SW480 (cell line): Measurements from ENCODE around the gene SIX2.
"Not testable (repeated sequence)": the region's sequence is repeated elsewhere in the genome, so short reads cannot be mapped to it uniquely, and the experiment has no call there.

Source experiments
- DNase-seq: peaks from one replicate; pipeline ENCODE4 v3.0.0-alpha.2; 2016; ENCODE audit warnings: low spot score

The SIX2 gene

DNA sequence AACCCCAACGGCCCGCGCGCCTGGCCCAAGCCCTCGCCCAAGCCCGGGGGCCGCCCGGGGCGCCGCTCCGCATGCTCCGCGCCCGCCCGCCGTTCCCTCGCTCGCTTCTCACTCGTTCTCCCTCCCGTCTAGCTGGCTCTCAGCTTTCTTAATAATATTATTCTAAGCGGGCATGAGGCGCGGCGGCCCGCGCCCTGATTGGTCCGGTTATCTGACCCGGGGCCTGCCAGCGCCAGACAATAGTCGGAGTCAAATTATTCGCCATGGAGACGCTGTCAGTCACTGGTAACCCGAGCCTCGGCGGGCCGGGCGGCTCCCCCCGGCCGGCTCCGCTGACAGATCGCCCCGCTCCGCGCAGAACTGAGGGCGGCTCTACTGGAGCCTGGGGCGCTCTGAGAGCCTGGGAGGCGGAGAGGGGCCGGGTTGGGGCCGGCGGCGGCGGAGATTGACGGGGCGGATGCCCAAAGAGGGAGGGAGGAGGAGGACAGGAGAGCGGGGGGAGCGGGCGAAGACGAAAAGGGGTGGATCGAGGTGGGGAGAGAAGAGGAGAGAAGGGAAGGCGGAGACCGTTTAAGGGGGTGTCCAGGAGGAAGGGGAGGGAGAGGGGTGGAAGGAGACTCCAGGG is at the start of gene SIX2:
Gene SIX2, minus strand, starts transcription at position 150 of the 625 bp plus-strand sequence. CDS start 342 bp downstream, outside the sequence.
- DNase-seq = peak; percentile 96

DNA sequence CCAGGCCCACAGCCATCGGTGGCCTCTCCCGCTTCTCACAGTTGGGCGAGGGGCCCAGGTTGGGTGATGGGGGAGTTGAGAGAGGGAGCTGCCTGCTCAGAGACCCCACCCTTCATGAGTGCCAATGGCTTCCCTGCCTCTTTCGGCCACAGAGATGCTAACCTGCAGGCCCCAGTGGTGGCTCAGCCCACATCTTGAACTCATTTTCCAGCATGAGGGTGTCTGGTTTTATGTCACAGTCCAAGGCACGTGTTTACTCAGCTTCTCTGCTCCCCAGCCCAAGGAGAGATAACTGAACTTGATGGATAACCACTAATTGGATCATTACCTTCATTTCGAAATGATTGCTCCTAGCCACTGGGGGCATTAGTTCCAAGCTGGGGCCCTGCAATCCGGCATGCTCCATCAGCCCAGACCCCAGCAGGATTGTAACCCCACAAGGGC is 45.9 kb upstream of the SIX2 start:
- no peak for DNase-seq

DNA sequence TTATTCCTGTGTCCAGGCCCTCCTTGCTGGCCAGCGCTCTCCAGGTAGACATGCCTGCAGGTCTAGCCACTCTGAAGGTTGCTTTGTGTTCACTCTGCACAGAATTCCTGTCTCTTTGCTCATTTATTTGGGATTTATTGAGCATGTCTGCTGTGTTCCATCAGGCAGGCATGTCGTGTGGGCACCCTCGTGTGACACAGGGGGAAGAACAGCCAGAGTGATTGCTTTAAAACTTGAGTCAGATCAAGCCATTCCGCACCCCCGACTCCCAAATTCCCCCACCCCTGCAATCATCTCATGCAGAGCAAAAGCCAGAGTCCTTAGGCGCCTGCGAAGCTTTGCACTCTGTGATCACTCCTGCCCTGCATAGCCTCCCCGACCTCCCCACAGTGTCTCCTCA is 44.7 kb upstream of the SIX2 start:
- DNase-seq = no peak

DNA sequence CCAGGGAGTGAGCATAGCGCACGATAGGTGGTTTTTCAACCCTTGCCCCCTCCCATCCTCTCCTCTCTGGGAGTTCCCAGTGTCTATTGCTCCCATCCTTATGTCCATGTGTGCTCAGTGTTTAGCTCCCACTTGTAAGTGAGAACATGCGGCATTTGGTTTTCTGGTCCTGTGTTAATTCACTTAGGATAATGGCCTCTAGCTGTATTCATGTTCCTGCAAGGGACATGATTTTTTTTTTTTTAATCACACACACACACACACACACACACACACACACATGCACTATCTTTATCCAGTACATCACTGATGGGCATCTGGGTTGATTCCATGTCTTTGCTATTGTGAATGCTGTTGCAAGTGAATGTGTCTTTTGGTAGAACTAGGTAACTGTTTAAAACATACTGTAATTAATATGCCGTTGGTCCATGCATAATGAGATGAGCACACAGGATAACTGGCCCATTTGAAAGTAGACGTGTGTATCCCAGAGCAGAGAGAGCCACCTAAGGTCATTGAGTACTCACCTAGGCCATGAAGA is 43.2 kb upstream of the SIX2 start:
- no peak for DNase-seq

DNA sequence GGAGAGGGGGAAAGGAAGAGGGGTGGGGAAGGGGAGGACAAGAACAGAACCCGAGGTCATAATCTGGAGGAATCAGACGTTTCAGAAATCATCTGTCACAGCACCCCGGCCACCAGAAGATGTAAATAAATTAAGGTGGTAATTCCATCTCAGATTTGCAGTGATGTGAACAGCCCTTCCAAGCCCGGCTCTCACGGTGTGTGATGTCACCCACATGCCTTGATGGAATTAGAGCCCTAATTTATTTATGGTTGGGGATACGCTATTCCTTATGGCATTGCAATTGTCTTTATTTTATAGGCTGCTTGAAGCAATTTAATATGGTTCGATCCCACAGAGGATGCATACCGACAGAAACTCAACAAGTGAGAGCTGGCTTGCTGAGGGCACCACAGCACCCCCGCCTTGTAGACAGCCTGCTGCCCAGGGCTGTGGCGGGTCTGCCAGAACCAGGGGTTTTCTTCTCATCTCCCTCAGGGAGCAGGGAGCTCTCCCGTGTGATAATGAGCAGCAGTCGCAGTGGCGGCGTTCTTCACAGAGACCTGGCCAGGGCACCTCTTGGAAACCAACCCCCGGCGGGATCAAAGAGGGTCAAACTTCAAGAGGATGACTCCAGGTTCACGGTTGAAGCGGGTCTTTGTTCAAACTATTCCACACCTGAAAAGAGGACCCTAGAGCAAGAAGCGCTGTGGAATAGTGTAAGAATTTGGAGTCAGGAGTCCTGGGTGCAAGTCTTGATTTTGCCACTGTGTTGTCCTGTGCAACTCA is 40.5 kb upstream of the SIX2 start:
- no peak for DNase-seq

DNA sequence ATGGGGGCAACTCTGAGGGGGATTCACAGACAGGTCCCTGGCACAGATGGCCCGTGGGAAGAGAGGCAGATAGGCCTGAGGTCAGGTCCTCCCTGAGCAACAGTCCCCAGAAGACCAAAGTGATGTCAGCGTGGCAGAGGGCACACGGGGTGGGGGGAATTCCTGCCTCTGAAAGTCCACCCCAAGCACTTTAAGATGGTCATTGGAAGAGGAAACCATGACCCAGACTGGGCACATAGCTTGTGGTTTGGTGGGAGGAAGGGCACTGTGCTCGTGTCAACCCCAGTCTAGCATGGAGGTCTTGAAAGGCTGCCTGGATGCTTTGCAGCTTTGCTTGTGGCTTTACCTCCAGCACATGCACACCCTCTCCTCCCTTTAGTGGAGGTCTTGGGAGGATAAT is 38.0 kb upstream of the SIX2 start:
- DNase-seq = no peak

DNA sequence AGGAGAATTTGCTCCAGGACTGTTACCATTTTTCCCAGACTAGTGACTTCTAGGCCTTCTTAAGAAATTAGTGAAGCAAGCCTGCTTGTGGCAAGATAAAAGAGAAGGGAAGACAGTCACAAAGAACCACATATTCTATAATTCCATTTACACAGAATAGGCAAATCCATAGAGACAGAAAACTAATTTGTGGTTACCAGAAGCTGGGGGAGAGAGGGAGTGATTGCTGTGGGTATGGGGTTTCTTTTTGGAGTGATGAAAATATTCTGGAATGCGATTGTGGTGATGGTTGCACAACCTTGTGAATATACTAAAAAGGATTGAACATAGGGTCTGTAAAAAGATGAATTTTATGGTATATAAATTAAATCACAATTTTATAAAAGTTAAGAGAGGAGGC is 37.5 kb upstream of the SIX2 start:
- no peak for DNase-seq

DNA sequence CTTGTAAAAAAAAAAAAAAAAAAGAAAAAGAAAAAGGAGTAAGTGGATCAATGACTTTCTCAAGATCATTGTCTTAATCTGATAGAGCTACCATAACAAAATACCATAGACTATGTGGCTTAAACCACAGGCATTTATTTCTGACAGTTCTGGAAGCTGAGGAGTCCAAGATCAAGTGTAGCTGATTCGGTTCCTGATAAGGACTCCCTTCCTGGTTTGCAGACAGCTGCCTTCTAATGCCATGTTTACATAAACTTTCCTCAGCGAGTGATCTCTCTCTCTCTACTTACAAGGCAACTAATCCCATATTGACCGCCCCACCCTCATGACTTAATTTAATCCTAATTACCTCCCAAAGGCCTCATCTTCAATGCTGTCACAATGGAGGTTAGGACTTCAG is 36.5 kb upstream of the SIX2 start:
- DNase-seq = no peak

DNA sequence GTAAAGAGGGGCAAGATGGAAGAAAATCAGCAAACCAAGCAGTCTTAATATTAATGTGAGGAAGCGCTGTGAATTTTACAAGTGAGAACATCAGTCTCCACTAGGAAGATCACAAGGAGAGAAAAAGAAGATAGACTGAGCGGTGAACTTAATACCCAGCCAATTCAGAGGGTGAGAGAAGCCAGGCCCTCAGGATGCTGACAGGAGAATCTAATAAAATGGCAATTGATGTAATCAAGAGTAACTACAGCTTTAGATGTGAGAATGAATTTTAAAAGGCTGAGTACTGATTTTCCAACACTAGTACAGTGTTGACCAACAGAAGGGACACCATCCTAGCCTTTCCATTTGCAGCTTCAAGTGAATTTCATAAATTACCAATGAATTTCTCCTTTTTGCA is 35.7 kb upstream of the SIX2 start:
- DNase-seq = no peak

DNA sequence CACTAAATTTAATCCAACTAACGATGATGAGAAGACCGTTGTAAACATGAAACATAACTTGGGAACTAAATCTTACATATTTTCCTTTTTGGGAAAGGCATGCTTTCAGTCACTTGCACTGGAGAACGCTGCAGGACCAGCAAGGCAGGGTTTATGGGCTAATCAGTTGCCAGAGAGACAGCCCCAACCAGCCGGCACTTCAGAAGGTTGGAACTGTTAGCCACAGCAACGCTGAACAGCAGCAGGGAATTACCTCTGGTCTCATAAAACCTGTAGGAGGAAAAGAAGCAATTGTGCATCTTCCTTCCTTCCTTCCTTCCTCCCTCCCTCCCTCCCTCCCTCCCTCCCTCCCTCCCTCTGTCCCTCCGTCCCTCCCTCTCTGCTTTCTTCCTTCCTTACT is 33.9 kb upstream of the SIX2 start:
- peak; percentile 20 for DNase-seq

DNA sequence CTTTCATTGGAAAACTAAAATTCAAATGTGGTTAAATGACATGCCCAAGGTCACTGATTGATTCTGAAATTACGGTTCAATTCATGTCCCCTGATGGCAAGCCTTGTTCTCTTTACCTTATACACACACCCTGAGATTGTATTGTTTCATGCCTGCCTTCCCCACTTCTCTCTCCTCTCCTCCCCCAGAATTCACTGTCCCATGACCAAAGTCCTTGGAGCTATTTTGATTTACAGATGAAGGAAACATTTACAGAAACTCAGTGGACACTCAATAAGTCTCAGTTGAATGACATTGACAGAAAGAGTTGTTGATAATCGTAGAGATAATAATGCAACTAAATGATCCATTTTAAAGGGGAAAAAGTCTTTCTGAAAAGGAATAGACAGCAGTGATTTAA is 33.1 kb upstream of the SIX2 start:
- DNase-seq = no peak

DNA sequence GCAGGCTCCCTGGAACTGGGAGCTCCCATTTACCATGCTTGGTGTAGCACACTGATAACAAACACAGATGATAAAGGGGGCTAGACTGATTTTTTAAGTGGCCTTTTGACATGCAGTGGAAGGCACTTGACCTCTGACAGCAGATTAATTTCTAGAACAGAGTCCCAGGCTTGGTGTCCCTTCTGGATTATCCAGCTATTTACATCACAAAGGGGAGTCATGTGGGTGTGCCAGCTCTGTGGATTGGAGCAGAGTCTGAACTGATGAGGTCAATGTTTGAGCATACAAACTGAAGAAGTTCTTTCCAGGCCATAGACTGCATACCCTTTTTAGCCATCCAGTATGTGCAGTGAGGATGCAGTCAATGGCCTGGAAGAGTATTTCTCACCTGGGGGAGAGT is 31.5 kb upstream of the SIX2 start:
- DNase-seq = no peak

DNA sequence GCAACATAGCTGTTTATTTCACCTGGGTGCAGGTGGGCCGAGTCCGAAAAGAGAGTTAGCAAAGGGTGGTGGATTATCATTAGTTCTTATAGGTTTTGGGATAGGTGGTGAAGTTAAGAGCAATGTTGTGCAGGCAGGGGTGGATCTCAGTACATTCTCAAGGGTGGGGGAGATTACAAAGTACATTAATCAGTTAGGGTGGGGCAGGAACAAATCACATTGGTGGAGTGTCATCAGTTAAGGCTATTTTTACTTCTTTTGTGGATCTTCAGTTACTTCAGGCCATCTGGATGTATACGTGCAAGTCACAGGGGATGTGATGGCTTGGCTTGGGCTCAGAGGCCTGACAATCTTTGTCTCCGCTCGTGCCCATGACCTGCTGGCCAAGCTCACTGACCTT is 30.6 kb upstream of the SIX2 start:
- DNase-seq = not testable (repeated sequence)

DNA sequence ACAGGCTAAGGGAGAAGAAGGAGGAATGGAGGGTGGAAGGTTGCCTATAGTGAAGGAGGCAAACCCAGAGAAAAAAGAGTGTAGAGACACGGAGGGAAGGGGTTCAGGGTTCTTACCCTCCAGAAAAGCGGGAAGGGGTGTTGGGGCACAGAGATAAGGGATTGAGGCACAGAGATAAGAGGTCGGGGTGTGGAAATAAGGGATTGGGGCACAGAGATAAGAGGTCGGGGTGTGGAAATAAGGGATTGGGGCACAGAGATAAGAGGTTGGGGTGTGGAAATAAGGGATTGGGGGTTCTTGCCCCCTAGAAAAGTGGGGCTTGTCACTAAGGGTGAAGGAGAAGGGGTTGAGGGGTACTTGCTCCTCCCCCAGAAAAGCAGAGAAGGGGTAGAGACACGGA is 29.6 kb upstream of the SIX2 start:
- not testable (repeated sequence) for DNase-seq

DNA sequence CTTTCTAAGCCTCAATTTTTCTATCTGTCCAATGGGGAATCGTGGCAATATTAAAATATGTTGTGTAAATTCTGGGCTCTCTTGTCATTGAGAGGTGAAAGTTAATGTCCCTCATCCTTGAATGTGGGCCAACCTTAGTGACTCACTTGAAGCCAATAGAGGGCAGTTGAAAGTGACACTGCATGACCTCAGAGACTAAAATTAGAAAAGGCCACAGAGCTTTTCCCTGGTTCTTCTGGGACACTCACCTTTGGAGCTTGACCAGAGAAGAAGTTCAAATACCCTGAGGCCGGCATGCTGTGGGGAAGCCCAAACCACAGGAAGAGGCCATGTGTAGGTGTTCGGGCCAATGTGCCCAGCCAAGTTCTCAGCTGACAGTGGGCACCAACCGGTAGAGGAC is 24.1 kb upstream of the SIX2 start:
- no peak for DNase-seq

DNA sequence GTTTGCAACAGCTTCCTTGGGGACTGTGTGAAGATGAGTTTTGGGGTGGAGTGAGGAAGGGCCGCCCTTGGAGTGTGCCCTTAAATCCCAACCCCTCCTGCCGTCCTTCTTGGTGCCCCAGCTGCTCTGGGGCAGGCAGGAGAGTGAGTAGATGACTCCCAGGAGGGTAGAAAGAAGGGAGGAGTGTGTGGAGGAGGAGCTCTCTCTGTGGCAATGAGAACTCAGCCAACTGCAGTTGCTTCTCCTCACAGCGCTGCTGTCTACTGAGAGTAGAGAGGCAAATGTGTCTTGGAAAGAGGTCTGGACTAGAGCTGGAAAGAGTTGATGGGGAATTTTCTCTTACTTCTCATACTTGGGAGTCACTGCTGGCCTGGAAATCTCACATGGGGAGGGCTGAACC is 21.8 kb upstream of the SIX2 start:
- no peak for DNase-seq

DNA sequence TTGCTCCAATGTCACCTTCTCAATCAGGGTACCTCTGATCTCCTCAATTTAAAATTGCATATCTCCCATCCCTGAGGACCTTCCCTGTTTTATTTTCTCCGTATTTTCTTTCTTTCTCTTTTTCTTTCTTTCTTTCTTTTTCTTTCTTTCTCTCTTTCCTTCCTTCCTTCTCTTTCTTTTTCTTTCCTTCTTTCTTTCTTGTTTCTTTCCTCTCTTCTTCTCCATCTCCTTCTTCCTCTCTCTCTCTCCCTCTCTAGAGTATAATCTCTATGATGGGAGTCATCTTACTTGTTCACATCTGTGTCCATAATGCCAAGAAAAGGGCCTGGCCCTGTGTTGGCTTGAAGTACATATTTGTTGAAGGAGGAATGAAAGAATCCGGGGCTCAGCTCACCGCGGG is 21.3 kb upstream of the SIX2 start:
- no peak for DNase-seq

DNA sequence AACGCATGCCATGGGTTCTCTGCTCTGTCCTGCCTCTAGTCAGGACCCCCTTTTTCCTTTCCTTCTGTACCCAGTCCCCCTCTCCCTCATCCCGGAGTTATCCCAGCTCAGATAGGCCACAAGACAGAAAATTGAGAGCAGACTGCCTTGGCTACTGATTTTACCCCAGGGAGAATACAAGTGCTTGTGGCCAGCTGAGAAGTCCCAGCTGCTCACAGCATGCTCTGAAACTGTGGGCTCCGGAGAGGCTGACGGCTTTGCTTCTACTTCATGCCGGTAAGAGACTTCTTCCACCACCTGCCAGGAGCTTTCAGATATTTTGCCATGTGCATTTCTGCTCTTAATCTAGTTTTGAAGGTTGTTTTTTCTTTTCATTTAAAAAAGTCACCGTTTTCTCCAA is 20.0 kb upstream of the SIX2 start:
- DNase-seq = no peak

DNA sequence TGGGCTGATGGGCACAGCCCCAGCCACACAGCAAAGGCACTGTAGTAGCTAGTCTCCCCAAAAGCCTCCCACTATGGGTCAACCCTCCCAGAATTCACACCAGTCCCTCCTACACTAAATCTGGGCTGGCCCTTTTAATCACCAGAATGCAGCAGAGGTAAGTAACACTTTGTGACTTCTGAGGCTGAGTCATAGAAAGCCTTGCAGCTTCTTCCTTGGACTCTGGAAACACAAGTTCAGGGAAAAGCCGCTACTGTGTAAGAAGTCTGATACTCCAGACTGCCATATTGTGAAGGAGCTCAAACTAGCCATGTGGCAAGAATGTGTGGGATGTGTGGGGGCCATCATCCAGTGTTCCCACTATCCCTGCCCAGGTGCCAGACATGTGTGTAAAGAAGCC is 19.0 kb upstream of the SIX2 start:
- no peak for DNase-seq

DNA sequence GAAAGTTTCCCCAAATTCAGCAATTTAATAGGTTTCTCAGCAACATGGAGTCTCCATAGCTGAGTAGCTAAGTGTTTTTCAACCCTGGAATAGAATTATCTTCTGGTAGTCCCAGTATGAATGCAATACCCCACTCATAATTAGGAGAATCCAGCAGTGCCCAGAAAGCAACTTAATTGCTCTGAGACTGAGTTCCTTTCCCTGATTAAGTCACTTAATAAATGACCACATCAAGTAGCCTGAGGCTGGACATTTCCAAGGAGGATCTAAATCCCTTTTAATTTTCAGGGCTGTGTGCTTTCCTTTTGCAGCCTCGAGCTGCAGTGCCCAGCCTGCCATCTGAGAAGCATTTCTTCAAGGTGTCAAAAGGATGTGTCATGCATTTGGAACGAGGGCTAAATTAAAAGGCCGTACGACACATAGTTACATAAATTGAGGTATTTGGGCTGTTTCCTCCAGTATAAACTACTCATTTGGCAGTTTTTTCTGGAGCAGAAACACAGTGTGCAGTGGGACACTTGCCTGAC is 17.7 kb upstream of the SIX2 start:
- no peak for DNase-seq

DNA sequence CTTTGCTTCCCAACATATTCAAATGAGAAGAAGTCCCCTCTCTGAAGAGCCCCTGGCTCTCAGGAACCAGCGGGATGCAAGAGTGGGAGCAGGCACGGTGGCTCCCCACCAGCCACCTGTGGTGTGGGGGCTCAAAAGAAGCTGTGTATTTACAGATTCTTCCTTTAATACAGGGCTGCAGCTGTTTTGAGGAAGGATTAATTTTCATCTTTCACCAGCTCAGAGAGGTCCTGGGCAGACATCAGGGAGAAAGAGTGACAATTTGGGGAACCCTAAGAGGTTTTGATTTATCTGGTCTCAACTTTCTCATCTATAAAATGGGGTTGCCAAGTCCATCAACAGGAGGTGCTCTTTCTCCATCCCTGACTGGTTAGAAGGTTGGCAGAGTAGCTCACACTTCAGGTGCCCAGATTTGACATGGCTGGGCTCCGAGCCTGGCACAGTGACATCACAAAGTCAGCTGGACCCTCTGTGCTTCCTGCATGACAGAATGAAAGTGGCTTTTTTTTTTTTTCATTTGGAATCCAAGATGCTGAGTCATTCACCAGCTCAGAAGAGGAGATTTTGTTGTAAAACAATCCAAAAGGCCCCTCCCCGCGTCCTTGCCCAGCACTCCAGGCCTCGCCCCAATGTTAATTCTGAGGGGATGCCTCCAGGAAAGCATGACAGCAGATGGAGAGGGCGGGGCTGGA is 15.5 kb upstream of the SIX2 start:
- no peak for DNase-seq

DNA sequence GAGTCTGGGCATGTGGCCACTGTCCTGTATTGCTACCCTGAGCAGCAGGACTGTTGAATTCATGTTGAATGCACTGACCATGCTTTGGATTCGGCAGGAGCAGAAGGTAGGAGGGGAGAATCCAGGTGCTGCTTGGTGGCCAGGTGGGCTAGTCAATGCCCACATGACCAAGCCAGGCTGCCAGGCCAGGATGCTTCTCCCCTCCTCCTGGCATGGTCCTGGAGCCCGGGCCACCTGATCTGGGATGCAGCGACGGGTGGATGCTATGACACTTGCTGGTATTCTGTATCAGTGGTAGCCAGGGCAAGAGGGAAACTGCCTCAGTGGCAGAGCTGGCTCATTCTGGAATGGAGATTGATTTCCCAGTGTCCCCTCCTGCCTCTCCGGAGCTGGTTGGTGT is 14.8 kb upstream of the SIX2 start:
- no peak for DNase-seq

DNA sequence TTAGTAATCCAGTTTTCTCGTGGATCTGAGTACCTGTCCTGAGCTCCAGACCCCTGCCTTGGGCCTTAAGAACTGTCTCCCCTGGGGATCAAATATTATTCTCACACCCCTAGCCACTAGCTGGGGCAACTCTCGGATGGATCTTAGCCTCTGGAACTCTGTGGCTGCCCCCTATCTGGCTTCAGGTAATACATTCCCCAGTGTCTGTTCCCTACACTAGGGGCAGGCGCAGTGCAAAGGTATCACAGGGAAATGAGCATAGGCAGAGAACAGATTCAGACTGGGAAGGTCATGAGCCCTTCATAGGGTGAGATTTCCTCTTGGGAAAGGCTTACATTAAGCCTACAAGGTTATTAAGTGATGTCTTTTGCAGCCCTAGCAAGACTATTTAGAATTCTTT is 11.2 kb upstream of the SIX2 start:
- no peak for DNase-seq
